ENCODE data around the gene CSMD2. TPM values are rescaled to one million over a fixed set of nuclear protein-coding genes. Genes with fewer than 3 reads are reported as not detected.

Gene CSMD2
- total RNA-seq, 1 experiment from 2014 or later = 13.2 TPM

DNA sequence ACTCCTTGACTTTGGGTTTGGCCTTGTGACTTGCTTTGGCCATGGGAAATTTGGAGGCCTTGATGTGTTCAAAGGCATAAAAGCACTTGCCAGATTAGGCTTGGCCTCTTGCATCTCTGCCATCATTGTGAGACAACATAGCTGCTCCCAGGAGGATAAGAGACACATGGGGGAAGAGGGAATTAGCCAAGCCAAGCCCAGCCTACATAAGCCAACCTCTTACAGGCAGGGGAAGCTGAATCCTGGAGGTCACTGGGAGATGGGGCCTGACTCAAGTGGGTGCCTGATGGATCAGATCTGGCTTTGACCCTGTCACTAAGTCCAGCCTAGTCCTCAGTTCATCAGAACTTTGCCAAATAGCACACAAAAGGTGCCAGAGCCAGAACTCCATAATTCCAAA, 338.7 kb downstream of the CSMD2 start (continued):
- TF ChIP-seq, protein P1, sequence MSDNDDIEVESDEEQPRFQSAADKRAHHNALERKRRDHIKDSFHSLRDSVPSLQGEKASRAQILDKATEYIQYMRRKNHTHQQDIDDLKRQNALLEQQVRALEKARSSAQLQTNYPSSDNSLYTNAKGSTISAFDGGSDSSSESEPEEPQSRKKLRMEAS (CRISPR knock-in tag; IDR thresholded peaks at IDR 0.05) = no peak
- no peak for TF ChIP-seq FOXK1 (CRISPR knock-in tag; IDR thresholded peaks at IDR 0.05)
- TF ChIP-seq CREB1 (CRISPR knock-in tag; IDR thresholded peaks at IDR 0.05) = no peak

DNA sequence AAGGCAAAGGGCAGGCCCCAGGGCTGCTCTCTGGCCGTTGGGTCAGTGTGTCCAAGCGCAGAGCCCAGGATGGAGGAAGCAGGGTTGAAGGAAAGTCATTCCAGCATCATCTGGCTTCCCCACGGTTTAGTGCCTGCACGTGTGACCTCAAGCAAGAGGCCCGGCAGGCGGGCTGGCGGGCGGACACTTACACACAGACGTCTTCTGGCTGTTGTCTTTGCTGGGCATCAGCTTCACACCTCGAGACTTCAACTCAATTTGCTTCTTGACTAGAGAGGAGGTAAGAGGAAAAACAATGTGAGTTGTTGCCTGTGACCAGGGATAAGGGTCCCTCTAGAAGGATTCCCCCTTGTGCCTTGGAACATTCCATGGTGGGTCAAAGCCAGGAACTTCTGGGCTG, 339.5 kb downstream of the CSMD2 start:
- Mint-ChIP-seq H3K27ac (no peak overlapping the region), H3K4me1 (no peaks in the 10 kb centered on the region)

GRCh38 chr1:33824971-33825370, 340.1 kb downstream of the CSMD2 start:
- ATAC-seq (no peak), DNase-seq (ENCODE audit: low spot score) (no peak)
- ChIA-PET CTCF (no interaction called here), POLR2A (no interaction called here)
- Mint-ChIP-seq H3K9me3 (peaks cover 27% of the 10 kb centered on the region), H3K27ac (no peak overlapping the region), H3K4me3 (no peak overlapping the region), H3K4me1 (no peaks in the 10 kb centered on the region), H3K36me3 (peaks cover 30% of the 10 kb centered on the region), H3K27me3 (ENCODE audit: low read depth) (peaks cover 7% of the 10 kb centered on the region)
- TF ChIP-seq FOXP1 (CRISPR knock-in tag; IDR thresholded peaks at IDR 0.05; ENCODE audit: borderline replicate concordance) (no peak), ATF1 (CRISPR knock-in tag; IDR thresholded peaks at IDR 0.05) (no peak), CREB1 (CRISPR knock-in tag; IDR thresholded peaks at IDR 0.05) (no peak), SMAD3 (CRISPR knock-in tag; IDR thresholded peaks at IDR 0.05; ENCODE audit: borderline replicate concordance) (no peak), PREB (CRISPR knock-in tag; IDR thresholded peaks at IDR 0.05; ENCODE audit: borderline replicate concordance) (no peak), TEAD1 (CRISPR knock-in tag; IDR thresholded peaks at IDR 0.05) (no peak), ZNF317 (CRISPR knock-in tag; IDR thresholded peaks at IDR 0.05; ENCODE audit: borderline replicate concordance, low read depth) (no peak), NFATC4 (CRISPR knock-in tag; IDR thresholded peaks at IDR 0.05) (no peak)
- TF ChIP-seq, protein P2, sequence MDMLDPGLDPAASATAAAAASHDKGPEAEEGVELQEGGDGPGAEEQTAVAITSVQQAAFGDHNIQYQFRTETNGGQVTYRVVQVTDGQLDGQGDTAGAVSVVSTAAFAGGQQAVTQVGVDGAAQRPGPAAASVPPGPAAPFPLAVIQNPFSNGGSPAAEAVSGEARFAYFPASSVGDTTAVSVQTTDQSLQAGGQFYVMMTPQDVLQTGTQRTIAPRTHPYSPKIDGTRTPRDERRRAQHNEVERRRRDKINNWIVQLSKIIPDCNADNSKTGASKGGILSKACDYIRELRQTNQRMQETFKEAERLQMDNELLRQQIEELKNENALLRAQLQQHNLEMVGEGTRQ (CRISPR knock-in tag; IDR thresholded peaks at IDR 0.05) = no peak
- TF ChIP-seq, protein P3, sequence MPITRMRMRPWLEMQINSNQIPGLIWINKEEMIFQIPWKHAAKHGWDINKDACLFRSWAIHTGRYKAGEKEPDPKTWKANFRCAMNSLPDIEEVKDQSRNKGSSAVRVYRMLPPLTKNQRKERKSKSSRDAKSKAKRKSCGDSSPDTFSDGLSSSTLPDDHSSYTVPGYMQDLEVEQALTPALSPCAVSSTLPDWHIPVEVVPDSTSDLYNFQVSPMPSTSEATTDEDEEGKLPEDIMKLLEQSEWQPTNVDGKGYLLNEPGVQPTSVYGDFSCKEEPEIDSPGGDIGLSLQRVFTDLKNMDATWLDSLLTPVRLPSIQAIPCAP (CRISPR knock-in tag; IDR thresholded peaks at IDR 0.05) = no peak
- TF ChIP-seq, protein P4, sequence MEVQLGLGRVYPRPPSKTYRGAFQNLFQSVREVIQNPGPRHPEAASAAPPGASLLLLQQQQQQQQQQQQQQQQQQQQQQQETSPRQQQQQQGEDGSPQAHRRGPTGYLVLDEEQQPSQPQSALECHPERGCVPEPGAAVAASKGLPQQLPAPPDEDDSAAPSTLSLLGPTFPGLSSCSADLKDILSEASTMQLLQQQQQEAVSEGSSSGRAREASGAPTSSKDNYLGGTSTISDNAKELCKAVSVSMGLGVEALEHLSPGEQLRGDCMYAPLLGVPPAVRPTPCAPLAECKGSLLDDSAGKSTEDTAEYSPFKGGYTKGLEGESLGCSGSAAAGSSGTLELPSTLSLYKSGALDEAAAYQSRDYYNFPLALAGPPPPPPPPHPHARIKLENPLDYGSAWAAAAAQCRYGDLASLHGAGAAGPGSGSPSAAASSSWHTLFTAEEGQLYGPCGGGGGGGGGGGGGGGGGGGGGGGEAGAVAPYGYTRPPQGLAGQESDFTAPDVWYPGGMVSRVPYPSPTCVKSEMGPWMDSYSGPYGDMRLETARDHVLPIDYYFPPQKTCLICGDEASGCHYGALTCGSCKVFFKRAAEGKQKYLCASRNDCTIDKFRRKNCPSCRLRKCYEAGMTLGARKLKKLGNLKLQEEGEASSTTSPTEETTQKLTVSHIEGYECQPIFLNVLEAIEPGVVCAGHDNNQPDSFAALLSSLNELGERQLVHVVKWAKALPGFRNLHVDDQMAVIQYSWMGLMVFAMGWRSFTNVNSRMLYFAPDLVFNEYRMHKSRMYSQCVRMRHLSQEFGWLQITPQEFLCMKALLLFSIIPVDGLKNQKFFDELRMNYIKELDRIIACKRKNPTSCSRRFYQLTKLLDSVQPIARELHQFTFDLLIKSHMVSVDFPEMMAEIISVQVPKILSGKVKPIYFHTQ (CRISPR knock-in tag; IDR thresholded peaks at IDR 0.05) = no peak

More for the DNA sequence above, 339.5 kb downstream of the CSMD2 start:
- ATAC-seq (no peak), DNase-seq (ENCODE audit: low spot score) (no peak)
- POLR2A ChIA-PET = no interaction called here
- TF ChIP-seq ATF1 (CRISPR knock-in tag; IDR thresholded peaks at IDR 0.05) (no peak), ZNF532 (CRISPR knock-in tag; IDR thresholded peaks at IDR 0.05; ENCODE audit: borderline replicate concordance) (no peak), ZNF263 (CRISPR knock-in tag; IDR thresholded peaks at IDR 0.05; ENCODE audit: low read depth) (no peak), RORB (CRISPR knock-in tag; IDR thresholded peaks at IDR 0.05) (no peak), SOX15 (CRISPR knock-in tag; IDR thresholded peaks at IDR 0.05) (no peak)
- TF ChIP-seq, protein P5, sequence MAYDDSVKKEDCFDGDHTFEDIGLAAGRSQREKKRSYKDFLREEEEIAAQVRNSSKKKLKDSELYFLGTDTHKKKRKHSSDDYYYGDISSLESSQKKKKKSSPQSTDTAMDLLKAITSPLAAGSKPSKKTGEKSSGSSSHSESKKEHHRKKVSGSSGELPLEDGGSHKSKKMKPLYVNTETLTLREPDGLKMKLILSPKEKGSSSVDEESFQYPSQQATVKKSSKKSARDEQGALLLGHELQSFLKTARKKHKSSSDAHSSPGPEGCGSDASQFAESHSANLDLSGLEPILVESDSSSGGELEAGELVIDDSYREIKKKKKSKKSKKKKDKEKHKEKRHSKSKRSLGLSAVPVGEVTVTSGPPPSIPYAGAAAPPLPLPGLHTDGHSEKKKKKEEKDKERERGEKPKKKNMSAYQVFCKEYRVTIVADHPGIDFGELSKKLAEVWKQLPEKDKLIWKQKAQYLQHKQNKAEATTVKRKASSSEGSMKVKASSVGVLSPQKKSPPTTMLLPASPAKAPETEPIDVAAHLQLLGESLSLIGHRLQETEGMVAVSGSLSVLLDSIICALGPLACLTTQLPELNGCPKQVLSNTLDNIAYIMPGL (CRISPR knock-in tag; IDR thresholded peaks at IDR 0.05) = no peak
- Mint-ChIP-seq H3K4me3 (no peak overlapping the region), H3K36me3 (peaks cover 31% of the 10 kb centered on the region), H3K9me3 (peaks cover 27% of the 10 kb centered on the region), H3K27me3 (ENCODE audit: low read depth) (peaks cover 7% of the 10 kb centered on the region)
- CTCF ChIA-PET = no interaction called here

All from WTC11 (cell line).